Measurements from ENCODE around the gene GUCY2C.

Gene GUCY2C

DNA sequence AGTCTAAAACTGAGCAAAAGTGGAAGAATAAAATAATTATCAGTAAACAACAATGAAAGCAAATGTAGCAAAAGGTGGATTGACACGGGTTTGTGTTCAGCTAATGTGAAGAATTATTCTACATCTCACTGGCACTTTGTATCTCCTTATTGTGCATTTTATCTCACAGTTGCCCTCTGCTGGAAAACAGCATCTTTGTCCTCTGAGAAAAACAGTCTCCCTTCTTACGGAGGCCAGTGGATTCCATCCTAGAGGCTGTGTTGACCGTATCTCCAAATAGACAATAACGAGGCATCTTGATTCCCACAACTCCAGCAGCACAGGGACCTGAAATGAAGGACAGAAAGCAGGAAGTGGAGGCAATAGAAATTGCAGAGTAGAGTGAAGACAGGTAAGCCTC is 77.4 kb downstream of the GUCY2C start:
- DNase-seq: no peak

DNA sequence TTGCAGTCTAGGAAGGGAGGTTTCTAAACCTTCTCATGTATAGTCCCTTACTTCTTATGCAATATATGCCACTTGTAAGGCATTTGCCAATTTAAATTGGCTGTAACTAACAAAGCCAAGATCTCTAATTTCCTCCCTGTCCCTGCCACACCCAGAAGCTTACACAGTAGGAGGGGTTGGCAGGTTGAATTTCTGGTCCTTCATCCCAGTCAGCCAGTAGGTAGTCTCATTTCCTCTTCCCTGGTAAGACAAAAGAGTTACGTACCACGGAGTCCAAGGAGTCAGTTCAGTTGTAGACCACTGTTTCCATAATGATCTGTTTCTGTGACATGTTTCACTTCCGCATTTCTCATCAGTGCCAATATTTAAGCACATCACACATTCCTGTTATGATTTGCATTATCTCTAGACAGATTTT is 81.7 kb downstream of the GUCY2C start:
- no peak for DNase-seq

DNA sequence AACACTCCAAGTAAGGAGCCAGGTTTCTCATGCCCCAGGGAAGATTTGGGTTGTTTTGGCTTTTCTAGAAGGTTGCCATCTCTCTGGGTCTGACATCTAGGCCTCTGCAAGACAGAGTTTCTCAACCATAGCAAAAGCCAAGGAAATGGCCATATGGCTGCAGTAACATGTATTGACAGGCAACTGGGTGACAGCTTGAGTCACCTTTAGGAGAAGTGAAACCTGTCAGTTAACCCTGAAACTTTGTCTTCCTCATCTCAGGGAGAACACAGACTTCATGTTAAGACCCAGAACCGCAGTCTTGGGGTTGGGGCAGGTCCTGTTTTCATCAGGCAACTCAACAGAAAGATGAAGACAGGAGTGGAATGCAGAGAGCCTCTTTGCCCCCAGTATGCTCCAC is 82.7 kb downstream of the GUCY2C start:
- DNase-seq: no peak

DNA sequence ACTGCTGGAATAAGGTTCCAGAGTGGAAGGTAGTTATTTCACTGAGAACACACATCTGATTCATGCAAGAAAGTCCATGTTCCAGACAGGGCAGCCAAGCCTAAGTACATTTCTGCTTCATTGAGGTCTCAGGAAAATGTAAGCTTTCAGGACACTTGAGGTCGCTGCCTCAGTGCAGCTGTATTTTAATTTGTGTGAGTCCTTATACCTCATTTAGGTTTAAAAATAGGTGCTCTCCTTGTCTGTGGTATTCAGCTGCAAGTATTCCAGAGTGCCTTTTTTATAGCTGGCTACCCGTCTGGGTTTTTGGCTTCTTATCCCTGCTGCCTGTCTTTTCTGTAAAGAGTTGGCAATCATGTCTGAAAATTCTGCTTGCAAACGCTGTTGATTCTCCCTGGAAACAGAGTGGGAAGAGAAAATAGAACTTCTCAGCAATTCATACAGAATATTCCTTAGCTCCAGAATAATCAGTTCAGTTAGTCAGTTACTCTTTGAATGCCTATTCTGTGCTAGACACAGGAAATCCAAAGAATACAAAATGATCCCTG is 83.4 kb downstream of the GUCY2C start:
- DNase-seq: no peak

DNA sequence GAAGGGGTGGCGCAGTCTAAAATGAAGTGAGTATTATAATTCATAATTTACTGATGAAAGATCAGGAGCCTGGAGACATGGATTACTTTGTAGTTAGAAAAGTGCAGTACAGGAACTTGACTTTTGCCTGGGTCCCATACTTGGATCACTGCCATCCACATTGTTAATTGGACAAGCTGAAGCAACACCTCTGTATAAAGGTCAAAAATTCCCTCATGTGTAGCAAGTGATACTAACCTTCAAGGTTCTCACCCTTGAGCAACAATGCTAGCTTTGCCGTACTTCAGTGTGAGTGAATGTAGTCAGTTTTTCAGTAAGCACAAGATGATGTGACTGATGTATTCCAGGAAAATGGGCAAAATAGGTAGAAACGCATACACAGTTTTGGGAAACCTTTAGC is 84.1 kb downstream of the GUCY2C start:
- no peak for DNase-seq

DNA sequence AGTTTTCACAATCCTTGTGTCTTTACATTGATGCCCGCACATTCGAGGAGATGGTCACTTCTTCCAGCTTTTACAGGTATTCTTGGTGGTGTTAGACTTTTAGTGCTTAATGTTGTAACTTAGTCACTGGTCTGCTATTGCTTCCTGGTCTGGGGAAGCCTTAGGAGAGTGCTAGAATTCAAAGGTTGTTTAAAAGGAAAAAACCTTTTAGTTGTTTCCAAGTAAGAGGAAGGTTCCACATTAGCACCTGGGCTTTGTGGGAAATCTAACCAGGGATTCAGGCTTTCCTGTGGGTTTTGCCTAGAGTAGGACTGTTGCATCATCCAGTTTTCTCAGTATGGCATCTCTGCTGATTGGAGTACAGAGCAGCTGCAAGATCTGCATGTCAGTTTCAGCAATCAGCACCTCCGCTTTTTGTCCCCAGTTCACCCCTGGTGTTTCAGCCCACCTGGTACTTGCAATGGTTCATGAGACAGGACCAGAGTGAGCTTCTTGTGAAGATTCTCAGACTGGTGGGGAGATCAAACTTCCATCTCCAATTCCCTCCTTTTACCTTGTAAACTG is 84.7 kb downstream of the GUCY2C start:
- DNase-seq: no peak

DNA sequence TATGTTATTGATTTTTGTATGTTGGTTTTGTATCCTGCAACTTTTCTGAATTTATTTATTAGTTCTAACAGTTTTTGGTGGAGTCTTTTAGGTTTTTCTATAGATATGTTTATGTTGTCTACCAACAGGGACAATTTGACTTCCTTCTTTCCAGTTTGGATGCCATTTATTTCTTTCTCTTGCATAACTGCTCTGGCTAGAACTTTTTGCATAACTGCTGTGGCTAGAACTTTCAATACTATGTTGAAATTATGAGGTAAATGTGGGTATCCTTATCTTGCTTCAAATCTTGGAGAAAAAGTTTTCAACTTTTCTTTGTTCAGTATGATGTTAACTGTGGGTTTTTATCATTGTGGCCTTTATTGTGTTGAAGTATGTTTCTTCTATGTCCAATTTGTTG is 88.8 kb downstream of the GUCY2C start:
- no peak for DNase-seq

DNA sequence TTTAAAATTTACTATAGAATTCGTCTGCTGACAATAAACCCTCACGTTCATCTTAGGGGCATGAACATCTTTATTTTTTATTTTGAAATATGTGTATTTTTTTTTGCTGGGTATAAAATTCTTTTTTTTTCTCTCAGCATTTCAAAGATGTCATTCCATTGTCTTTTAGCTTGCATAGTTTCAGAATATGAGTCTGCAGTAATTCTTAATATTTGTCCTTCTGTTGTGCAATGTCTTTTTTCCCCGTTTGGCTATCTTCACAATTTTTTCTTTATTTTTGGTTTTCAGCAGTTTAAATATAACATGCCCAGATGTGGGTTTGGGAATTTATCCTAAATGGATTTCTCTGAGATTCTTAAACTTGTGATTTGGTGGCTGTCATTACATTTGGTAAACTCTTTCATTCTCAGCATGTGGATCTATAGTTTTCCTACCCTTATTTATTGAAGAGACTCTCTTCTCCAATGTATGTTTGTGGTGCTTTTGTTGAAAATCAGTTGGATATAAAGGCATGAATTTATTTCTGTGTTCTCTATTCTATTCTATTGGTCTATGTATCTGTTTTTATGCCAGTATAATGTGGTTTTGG is 90.9 kb downstream of the GUCY2C start:
- no peak for DNase-seq

DNA sequence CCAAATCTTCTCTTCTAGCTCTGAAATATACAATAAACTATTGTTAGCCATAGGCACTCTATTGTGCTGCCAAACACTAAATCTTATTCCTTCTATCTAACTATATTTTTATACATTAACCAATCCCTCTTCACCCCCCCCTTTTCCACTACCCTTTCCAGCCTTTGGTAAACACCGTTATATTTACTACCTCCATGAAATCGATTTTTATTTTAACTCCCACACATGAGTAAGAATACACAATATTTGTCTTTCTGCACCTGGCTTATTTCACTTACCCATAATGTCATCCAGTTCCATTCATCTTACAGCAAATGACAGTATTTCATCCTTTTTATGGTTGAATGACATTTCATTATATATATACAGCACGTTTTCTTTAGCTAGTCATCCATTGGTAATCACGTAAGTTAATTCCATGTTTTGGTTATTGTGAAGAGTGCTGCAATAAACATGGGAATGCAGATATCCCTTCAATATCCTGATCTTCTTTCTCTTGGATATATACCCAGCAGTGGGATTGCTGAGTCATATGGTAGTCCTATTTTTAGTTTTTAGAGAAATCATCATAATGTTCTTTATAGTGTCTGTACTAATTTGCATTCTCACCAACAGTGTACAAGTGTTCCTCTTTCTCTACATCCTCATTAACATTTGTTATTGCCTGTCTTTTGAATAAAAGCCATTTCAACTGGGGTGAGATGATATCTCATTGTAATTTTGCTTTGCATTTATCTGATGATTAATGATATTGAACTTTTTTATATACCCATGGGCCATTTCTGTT is 94.5 kb downstream of the GUCY2C start:
- DNase-seq: no peak

DNA sequence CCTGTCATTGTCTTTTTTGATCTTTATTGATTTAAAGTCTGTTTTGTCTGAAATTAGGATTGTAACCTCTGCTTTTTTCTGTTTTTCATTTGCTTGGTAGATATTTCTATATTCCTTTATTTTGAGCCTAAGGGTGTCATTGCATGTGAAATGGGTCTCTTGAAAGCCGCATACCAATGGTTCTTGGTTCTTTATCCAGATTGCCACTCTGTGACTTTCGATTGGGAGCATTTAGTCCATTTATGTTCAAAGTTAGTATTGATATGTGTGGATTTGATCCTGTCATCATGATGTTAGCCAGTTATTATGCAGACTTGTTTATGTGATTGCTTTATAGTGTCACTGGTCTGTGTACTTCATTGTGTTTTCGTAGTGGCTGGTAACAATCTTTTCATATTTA is 98.9 kb downstream of the GUCY2C start:
- DNase-seq: no peak

DNA sequence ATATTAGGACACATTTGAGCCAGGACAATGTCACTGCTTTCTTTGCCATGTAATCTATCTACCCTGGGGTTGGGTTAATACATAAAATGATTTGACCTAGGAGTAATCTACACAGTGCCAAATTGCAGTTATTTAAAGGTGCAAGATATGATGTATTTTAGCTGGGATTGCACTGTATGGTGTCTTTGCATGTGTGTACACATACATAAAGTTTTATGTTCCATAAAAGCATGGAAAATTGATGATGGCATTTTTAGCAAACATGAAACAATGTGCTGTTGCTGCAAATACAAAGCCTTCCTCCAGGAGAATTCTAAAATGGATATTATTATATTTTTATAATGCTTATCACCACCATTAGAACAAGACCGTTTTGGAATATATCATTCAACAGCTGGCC is 104.7 kb downstream of the GUCY2C start:
- no peak for DNase-seq

DNA sequence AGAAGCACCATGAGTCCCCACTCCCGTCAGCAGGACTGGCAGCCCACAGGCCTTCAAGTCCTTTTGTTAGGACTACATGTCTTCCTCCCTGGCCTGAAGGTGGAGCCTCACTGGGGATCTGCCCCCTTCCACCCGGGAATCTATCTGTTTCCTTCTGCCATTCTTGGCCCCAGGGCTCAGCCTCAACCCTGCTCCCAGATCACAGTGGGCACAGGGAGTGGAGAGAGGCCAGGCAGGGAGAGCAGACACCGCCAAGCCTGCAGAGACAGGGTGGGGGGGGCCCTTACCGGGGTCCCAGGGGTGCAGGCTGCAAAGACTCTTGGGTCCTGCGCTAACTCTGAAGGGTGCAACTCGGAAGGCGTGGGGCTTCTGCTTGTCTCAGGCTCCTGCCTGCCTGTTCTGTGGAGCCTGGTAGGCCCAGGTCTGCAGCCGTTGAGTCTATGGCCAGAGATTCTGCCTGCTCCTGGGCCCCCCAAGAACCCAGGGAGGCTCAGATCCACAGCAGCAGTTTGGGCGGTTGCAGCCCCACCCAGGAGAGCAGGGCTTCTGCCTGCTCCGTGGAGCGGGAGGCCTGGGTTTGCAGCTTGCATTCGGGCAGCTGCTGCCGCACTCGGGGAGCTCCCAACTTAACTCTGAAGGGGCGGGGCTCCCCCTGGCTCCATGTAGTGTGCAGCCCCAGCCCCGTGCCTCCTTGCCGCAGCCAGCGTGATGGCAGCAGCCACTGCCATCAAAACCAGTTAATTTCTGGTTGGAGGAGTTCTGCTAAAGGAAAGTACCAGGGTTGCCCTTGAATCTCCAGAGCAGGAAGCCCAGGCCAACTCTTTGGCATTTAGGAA is 107.0 kb downstream of the GUCY2C start:
- DNase-seq: no peak

DNA sequence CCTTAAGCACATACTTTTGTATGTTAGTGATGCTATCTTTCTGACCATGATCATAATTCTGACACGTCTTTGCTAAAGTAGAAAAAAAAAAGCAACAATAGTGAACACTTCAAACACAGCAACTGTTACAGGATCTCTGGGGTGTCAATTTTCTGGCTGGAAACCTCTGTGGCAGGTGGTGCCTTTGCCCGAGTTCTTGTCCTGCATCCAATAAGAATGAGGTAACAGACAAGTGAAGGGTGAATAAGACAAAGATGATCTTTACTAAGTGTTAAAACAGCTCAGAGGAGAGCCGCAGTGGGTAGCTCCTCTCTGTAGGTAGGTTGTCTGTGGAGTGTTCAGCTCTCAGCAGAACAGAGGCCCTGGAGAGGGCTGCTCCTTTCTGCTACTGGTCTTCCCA is 107.8 kb downstream of the GUCY2C start:
- DNase-seq: no peak

DNA sequence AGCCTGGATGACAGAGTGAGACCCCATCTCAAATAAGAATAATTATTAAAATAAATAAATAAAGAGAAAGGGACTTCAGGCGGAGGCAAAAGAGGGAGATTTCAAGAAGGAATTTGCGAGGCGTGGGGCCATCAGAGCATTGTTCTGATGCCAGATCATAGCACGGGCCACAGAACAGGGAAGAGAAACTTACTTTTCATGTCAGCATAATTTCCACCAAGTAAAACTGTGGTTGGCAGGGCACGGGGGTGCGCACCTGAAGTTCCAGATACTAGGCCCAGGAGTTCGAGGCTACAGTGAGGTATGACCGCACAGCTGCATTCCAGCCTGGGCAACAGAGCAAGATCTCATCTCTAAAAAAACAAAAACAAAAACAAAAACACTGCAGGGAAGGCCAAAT is 117.8 kb downstream of the GUCY2C start:
- DNase-seq: no peak

DNA sequence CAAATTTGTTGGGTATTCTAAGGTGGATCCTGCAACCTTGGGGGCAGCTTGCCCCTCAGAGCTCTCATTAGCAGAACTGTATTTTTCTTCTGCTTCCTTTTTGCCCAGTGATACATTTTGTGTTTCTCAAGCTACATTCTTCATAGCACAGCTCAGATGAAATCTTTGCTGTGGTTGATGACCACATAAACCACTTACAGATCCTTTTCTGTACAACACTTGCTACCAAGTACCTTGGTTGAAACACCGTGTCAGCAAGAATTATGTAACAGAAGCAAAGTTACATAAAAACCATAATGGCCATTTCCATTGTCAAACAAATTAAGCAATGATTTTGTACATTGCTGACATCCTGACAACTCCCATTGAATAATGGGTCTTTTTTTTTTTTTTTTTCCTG is 119.1 kb downstream of the GUCY2C start:
- no peak for DNase-seq

DNA sequence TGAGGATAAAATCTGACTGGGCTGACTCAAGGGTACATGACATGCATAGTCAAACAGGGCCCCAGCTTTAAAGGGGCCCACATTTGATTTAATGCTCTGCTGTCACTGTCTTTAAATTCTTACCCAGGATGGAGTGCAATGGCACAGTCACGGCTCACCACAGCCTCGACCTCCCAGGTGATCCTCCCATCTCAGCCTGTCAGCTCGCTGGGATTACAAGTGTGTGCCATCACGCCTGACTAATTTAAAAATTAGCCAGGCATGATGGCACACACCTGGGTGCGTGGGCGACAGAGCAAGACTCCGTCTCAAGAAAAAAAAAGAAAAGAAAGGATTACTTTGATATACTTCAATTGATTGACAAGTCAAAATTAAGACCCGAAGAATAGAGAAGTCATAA is 119.5 kb downstream of the GUCY2C start:
- DNase-seq: no peak

DNA sequence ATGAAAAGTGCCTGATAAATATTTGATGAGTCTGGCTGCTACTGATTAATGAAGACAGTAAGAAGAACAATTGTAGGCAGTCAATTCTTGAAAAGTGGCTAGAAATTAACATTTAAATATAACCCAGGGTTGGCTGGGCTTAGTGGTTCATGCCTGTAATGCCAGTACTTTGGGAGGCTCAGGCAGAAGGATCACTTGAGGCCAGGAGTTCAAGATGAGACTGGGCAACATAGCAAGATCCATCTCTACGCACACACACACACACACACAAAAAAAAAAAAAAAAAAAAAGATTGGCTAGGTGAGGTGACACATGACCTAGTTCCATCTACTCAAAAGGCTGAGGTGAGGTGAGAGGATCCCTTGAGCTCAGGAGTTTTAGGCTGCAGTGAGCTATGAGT is 120.8 kb downstream of the GUCY2C start:
- DNase-seq: no peak

DNA sequence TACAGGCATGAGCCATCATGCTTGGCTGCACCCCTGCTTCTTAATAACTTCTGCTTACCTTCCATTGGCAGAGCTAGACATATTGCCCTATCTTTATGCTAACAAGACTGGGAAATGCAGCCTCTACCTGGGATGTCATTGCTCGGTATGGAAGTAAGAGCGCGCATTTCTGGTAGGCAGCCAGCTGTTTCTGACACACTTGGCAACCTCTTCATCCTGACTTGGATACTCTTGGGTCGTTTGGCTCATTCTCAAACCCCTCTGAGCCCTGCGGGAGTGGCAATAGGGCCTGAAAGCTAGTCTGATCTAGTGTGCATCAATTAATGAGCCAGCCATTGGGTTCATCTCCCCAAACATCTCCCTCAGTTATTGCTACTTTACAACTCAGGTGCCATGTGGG is 123.3 kb downstream of the GUCY2C start:
- no peak for DNase-seq

DNA sequence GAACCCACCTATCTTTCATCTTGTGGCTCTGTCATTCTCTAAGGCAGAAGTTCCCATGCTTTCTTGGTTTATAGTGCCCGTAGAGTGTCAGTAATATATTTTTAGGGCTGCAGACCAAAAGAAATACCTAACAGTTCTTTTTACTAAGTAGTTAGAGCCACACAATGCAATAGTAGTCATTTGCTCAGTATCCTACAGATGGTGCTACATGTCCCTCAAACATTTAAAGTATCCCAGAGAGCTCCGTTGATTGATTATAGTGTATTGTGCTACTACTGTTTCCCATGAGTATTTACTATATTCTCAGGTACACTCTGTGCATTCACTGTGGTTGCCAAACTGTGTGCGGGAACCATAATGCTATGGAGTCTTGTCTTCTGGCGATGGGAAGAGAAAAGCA is 124.0 kb downstream of the GUCY2C start:
- no peak for DNase-seq

DNA sequence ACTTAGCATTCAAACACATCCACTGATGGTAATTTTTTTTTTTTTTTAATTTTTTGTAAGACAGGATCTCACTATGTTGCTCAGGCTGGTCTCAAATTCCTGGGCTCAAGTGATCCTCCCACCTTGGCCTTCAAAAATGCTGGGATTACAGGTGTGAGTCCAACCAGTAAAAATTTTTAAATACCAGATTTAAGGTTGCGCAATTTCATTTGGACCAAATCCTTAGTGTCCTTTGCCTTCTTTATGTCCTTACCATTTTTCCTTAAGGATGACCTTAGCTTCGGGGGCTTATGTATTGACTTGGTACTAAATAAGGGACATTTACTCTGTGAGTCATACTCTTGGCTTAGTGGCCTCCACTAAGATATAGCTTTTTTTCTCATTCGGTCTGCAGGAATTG is 124.6 kb downstream of the GUCY2C start:
- DNase-seq: no peak

DNA sequence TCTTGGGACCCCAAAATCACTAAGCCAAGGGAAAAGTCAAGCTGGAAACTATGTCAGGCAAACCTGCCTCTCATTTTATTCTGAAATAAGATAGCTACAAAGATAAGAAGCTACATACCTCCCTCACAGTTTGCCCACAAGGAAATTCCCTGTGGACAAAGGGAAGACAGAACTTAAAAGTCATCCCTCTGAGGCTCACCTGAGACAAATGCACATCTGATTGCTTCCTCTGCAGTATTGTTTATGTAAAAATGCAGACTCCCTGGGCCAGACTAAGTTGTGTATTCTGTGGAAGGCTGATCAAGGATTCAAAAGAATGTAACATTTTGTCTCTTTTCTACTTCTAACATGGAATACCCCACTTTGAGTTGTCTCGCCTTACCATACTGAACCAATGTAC is 126.2 kb downstream of the GUCY2C start:
- DNase-seq: no peak

DNA sequence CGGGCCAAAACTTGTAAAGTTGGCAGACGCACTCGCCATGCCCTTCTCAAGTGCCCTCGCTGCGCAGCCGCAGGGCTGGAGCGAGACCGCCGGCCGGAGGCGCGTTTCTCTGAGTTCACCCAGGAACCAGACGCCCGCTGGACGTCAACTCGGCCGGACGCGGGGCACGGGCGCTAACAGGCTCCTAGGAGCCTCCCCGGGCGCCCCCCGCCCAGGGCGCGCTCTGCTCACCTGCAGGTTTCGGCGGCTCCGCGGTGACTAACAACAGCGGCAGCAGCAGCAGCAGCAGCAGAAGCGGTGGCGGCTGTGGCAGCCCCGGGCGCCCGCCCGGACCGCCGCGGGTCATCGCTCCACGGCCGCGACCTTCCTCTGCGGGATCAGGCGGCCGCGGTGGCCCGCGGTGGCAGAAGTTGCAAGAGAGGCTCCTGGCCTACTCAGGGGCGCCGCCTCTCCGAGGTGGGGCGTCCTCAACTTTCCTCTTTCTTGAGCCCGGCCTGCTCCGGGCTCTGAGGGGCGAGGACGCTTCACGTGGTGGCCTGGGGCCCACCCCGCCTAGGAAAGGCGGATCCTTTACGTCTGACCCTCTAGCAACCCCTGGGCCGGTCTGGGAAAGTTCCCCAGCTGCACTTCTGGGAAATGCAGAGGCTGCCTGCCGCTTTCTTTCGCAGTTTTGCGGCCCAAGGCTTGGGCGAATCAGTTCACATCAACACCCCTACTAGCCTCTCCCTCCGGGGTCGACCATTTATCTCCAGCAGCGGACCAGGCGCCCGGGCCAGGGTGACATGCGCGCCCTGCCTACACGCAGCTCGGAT is 128.8 kb downstream of the GUCY2C start, which contains the start of gene PLBD1:
PLBD1 (minus strand) TSS at position 533 of the 812 bp plus-strand sequence; CDS start at position 346, 187 bp downstream.
- DNase-seq: no peak

Measured in activated effector memory CD4-positive, alpha-beta T cell treated with anti-CD3 and anti-CD28 coated beads, Interleukin-2, amount 50 U/mL, for 16 hours (primary cell).